IPS DF 4.7 (cell line): ENCODE measurements around the gene PEAR1.

Experiments used
- DNase-seq: peaks from one replicate; pipeline ENCODE4 v3.0.0-alpha.2; 2013; ENCODE audit warnings: low spot score; ENCODE audit errors: extremely low read depth

PEAR1 gene

DNA sequence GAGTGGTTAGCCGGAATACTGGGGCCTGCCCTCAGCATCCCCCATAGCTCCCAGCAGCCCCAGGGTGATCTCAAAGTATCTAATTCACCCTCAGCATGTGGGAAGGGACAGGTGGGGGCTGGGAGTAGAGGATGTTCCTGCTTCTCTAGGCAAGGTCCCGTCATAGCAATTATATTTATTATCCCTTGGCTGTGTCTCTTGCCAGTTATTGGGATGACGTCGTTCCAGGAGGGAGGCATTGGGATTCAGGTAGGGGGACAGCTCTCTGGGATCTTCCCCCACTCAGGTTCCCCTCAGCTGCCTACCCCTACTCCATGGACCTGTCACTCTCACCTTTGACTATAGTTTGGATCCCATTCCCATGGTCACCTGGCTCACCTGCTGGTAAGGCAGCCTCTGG lies 11.9 kb upstream of the PEAR1 start:
- DNase-seq, result no peak

DNA sequence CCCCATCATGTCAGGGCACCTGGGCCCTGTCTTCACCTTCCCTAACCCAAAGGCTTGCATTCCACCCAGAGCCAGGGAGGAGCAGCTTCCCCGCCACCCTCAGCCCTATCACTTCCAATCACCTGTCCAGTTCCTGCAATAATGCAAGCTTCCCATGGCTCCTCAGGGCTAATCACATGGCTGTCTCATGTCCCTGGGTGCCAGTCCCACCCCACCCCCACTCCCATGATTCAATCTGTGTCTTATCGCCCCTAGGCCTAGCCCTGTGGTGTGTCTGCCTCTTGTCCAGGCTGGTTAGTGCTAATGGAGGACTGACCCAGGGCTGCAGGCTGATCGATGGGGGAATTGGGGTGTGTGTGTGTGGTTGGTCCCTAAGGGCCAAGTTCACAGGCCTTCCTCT lies 11.0 kb upstream of the PEAR1 start:
- no peak for DNase-seq

DNA sequence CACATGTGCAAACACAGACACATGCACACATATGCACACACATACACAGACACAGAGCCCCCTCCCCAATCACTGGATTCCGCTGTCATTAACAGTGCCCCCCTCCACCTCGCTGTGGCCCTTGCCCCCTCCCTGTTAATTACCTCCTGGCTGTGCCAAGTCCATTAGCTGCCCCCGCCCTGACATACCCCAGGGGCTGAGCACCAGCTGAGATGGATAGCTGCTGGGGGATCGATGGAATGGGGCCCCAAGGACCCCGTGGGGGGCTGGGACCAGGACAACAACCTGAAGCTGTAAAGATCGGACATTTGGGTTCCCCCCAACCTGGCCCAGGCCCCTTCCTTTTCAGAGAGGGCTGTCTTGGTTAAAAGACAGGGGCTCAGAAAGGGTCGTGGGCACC lies 9.6 kb upstream of the PEAR1 start:
- no peak for DNase-seq

DNA sequence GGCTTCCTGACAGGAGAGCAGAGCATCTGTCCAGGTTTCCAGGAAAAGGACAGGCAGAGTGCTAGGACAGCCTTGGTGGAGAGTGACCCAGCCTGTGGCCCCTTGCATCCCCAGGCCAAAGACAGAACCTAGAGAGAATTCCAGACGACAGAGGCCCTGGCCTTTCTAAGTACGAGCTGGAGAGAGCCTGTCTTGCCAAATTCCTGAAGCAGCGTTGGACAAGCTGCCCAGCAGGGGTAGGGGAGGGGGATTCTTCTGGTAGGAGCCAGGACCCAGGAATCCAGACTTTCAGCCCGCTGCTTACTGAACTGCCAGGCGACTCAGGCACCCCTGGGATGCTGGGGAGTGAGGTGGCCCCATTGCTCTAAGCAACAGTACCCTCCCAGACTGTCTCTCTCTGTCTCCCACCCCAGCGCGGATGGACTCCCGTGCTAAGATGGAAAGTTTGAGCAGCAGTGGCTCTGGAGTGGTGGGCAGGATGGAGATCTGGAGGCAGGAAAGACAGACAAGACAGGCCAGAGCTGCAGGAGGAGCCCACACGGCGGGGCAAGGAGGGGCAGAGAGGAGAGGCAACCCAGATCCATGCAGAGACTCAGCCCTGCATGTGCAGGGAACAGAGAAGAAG lies 8.8 kb upstream of the PEAR1 start:
- no peak for DNase-seq

DNA sequence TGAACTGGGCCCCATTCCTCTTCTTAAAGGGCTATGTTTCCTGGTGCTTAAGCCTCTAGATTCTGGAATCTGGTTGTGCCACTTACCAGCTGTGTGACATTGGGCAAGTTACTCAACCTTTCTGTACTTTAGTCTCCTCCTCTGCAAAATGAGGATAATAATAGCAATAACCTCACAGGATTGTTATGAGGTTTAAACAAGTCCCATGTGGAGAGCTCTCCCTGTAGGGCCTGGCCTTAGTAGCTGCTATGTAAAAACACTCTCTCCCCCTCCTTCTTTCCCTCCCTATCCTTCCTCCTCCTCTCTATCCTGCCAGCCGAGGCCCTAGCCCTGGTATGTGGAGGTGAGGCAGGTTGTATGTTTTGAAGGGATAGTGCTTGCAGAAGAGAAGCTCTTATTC lies 8.2 kb upstream of the PEAR1 start:
- DNase-seq, result no peak

DNA sequence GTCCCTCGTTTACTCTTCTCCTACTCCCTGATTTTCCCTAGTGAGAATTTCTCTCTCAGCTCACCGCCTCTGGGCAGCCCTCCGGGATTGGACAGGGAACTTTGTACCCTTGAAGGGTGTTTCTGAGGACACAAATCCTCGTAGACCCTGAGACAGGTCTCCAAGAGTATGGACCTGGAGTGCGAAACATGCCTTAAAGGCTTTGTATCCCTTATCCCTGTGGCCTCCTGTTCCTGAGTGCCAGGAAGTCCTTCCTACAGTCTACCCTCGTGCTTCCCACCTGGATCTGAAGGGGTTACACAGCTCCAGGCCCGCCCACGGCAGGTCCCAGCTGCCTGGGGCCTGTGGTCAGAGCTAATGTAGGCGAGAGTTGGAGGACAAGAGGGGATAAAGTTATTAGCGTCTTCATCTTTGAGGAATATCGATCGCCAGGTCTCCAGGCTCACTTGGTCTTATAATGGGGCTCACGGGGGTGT lies 7.6 kb upstream of the PEAR1 start:
- no peak for DNase-seq

DNA sequence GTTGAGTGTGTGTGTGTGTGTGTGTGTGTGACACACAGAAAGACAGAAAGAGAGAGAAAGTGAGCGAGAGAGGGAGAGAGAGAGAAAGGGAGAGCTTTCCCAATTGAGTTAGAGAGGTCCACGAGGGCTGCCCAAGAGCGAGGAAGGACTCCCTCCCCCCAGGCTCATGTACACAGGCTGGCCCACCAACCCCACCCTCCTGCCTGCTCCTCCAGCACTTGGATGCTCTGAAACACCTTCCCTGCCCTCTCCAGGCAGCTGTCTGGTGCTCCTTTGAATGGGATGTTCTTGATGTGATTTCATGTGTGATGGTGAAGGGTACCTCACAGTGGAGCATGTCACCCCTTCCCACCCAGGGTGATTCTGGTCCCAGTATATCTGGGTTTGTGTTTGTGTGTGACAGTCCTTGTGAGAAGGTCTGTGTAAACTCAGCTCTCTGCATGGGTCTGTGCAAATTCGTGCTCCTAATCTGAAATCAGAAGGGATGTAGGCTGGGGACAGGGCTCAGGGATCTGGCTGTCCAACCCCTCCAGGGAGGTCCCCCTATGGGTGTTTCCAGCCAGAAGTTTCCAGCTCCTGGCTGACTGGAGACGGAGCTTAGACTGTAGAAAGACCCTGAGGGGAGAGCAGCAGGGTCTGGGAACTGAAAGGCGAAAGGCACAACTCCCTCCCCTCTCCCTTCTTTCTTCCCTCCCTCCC lies 6.8 kb upstream of the PEAR1 start:
- DNase-seq, result no peak

DNA sequence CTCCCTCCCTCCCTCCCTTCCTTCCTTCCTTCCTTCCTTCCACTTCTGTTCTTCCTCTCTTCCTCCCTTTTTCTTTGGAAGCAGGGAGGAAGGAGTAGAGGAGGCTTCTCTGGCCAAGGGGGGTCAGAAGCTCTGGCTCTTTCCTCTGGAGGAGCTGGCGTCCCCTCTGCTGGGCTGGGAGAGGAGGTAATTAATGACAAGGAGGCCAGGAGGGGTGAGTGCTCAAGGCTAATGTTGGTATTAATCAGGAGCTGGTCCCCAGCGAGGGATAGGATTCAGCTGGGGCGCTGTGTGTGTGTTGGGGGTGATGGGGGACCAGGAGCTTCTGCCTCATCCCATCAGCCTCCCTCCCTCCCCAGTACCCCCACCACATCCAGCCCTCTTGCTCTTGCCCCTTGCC lies 6.2 kb upstream of the PEAR1 start:
- no peak for DNase-seq

DNA sequence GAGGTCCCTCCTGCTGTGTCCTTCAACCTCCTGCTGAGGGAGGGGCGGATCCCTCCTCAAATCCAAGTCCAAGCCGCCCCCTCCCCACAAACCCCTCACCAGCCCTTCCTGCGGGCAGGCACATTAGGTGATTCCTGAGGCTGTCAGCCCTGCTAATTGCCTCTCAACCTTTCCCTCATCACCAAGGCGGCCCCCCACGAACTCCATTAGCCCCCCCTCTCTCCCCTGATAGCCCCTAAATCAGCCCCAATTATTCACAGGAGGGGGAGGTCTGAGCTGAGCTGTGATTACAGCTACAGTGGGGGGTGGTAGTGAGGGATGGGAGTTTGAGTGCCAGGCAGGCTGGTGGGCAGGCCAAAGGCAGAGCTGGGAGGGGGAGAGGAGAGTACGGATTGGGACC lies 5.8 kb upstream of the PEAR1 start:
- DNase-seq, result no peak

DNA sequence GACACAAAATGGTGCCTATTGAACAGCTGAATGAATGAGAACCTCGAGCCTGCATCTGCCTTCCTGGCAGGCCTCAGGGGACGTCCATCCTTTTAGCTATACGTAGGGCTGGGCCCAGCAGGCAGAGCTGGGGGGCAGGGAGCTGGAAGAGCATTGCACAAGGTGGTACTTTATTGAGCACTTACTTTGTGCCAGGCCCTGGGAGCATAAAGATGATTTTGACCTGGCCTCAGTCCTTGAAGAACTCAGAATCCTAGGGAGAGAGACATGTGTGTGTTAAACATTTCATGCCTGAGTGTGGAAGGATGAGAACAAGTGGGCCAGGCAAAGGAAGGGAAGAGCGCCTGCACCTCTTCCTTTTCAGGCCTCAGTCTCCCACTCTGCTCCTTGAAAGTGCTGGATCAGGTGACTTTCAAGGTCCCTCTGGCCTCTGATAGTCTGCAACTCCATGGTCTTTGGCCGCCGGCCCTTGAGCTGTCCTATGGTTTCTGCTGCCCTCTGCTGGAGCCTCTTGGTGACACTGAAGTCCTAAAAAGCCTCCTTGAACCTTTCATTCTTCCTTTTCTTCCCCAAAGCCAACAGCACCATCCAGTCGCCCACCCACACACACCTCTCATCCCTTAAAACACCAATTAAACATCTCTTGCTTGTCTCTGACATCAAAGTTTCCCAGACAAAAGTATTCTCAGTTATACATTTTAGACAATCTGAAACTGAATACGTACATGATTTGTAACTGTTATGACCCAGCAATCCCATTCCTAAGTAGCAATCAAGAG lies 3.5 kb upstream of the PEAR1 start:
- peak; percentile 71 for DNase-seq

DNA sequence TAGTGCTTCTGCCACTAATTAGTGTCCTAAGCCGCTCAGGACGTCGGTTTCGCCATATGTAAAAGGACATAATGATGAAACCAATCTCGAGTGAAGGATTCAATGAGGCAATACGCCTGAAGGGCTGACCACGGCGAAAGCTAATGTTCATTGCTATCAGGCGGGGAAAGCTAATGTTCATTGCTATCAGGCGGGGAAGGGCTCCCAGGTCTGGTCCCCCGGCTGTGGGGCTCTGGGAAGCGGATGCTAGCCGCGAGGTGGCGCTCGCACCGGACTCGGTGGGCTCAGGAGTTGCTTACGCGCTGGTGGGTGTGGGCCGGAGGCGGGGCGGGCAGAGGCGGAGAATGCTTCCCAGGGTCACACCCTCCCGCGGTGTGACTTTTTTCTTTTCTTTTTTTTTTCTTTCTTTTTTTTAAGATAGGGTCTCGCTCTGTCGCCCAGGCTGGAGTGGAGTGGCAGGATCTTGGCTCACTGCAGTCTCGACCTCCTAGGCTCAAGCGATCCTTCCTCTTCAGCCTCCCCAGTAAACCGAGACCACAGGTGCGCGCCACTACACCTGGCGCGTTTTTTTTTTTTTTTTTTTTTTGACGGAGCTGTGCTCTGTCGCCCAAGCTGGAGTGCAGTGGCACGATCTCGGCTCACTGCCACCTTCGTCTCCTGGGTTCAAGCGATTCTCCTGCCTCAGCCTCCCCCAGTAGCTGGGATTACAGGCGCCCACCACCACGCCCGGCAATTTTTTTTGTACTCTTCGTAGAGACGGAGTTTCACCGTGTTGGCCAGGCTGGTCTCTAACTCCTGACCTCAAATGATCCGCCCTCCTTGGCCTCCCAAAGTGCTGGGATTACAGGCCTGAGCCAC lies 1.1 kb upstream of the PEAR1 start:
- no peak for DNase-seq

DNA sequence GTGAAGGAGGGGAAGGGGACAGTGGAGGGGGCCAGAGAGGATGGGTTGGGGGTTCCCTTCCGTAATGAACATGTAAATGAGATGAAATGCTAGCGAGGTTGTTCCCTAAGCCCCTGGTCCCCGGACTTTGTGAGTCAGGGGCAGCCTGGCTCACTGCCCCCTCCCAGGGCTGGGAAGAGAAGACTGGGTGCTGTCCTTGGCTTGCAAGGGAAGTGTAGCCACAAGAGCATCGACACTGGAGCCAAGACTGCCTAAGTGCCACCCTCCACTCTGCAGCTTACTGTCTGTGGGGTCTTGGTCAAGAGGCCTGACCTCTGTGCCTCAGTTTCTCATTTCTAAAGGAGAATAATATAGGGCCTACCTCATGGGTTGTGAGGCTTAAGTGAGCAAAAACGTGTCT lies 483 bp downstream of the PEAR1 start:
- no peak for DNase-seq

DNA sequence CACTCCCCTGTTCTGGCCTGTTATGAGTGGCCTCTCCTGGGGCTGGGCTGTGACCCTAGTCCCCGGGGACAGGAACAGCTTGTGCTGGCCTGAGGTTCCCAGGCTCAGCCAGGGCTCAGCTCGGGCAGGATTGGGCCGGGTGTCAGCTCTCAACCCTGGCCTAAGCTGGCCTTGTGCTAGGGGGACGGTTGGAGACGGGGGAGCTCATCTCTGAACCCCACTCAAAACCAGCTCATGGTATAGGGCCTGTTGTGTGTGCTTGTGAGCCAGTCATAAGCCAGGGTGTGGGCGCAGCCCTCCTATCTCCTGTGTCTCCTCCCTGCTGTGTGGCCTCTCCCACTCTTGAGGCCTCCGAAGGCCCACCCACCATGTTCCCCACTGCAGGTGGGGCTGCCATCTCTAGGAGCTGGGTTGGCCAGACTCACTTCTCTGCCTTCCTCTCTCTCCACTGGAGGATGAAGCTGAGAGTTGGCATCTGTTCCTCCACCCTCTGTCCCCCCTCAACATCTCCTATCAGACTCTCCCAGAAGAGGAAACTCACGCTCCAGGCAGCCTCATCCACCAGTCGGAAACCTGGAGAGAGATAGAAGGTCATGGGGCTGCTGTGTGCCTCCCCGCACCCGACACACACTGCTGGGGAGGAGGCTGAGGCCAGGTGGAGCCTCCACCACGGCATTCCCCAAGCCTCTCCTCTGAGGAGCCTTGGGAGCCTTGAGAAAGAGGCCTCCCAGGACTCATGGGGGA lies 1.4 kb downstream of the PEAR1 start:
- DNase-seq, result no peak

DNA sequence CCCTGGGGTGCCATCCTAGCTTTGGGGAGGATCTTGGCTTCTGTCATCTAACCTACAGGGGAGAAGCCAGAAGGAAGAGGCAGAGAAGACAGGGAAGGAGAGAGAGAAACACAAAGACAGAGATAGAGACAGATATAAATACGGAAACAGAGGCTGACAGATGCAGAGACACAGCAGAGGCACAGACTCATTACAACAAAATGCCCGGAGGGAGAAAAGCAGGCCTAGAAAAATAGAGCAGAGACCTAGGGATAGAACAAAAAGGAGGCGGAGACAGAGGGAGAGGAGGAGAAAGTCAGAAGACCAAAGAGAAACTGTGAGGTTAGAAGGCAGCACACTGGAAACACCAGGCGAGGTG lies 1.9 kb downstream of the PEAR1 start:
- DNase-seq, result no peak

DNA sequence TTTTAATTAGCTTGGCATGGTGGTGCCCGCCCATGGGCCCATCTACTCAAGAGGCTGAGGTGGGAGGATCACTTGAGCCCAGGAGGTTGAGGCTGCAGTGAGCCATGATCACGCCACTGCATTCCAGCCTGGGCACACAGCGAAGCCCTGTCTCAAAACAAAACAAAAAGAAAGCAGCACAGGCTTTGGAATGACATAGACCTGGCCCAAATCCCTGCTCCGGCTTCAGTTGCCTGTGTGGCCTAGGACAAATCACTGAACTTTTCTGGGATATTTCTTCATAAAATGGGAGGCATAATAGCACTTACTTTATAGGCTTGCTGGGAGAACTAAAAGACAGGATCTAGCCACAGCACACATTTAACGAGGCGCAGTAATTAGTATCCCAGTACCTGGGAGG lies 2.4 kb downstream of the PEAR1 start:
- no peak for DNase-seq

DNA sequence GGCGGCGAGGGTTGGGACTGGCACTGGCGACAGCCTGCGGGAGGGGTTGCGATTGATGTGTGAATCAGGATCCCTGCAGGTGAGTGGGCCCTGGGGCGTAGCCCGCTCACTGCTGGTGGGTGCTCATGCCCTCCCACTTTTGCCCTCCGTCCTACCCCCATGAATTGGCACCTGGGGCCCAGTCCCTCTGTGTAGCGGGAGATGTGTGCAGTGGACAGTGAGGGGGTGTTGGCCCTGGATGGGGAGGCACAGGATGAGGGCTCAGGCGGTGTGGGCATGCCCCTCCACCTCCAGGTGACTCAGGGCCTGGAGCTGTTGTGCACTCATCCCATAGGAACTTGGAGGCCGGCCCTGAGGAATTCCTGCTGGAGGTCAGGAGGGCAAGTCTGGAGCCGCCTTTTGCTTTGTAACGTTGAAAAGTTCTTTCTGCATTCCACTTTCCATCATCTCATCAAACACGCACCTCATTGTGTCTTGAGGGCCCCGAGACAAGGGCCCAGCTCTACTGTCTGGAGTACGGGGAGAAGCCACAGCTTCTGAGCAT lies 3.0 kb downstream of the PEAR1 start:
- no peak for DNase-seq

DNA sequence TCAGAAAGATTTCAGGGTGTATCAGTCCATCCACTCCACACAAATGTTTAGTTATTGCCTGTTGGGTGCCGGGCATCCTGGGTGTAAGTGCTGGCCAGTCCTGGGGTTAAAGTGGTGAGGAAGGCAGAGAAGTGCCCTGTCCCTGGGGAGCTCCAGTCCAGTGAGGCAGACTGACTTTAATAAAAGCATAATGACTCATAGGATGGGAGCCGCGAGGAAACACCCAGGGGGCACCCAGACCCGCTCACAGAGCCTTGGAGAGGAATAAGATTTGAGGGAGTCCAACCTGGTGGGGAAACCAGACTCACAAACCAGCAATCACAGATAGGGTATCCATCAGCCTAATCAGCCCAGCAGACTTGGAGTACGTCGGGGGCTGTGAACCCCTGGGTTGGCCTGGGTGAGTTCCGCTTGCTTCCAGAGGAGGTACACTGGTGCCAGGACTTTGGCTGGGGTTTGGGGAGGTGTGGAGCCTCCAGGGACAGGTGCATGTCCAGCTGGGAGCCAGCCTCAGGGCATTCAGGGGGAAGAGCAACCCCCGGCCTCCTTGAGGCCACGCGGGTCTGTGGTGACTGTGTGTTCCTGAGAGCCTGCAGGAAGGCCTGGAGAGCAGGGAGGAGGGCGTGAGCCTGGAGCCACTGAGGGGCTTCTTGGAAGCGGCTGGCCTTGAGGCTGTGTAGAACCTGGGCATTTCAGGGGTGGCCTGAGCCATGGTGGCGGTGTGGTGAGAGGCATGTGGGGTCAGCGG lies 3.7 kb downstream of the PEAR1 start:
- no peak for DNase-seq

DNA sequence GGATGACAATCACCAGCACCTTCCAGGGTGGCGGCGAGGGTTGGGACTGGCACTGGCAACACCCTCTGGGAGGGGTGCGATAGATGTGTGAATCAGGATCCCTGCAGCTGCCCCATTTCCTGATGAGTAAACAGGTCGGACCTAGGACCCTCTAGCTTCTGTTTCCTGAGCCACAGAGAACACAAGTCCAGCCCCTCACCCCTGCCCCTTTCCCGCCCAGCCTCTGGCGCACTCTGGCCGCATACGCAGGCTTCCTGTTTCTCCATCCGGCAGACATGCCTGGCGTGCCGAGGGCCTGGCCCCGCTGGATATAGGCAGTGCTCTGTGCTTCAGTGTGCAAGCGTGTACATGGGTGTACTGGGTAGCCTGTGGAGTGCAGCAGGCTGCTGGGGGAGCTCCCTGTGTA lies 4.6 kb downstream of the PEAR1 start:
- DNase-seq, result no peak

DNA sequence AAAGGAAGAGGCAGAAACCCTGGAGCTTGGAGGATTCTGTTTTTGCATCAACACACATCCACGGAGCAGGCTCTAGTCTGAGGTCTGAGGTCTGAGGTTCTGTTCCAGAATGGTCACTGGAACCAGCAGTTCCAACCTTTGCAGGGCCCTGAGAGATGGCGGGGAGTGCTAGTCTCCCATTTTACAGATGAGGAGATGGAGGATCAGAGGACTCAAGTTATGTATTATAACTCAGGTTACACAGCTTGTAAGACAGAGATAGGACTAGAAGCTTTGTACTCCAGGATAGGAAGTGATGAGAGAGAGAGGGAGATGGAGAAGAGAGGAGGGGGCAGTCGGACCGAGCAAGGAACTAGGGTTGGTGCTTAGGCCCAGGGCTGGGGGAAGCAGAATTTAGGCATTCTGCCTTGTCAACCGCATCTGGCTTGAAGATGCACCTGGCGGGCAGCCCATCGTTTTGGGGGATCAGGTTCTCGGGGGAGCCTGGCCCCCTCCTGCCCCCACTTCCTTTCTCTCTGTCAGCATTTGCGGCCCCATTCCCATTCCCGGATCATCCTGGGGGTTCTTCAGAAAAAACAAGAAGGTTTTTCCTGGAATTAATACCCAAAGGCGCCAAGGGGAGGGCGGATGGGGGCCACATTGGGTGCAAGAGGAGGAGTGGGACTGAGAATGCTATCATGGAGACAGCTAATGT lies 5.6 kb downstream of the PEAR1 start:
- DNase-seq, result no peak
